Spleen (tissue), 7 donors: Measurements from ENCODE around the gene FGF14.

ENCODE experiments used
- POLR2A ChIP-seq, 3 donors: fragments of 450-650 bp; IDR thresholded peaks; one replicate each; pipeline ENCODE4 v1.5.1; 2017; ENCODE audit warnings: antibody characterized with exemption in 3 of 3, mild to moderate bottlenecking in 1 of 3
- POLR2AphosphoS5 ChIP-seq, 3 donors: sonication (generic); formaldehyde crosslinking; IDR thresholded peaks; one replicate each; pipeline ENCODE4 v1.5.1; 2017; ENCODE audit warnings: antibody characterized with exemption in 3 of 3
- TF ChIP-seq, protein P1 (sequence below), 11 experiments: fragments of 200-600 bp in 7 of 11; fragments of 450-650 bp in 4 of 11; sonication (generic) in 4 of 11; IDR thresholded peaks in 8 of 11; conservative IDR thresholded peaks in 3 of 11; 1 replicate in 7 of 11; 2 replicates in 4 of 11; pipeline versions ENCODE4 v1.4.0 to v1.8.0; 2016 to 2021; ENCODE audit warnings: antibody characterized with exemption in 11 of 11, inconsistent platforms in 4 of 11, mild to moderate bottlenecking in 1 of 11
- donor health status: DM: no; HTN: no; CAD: no; lungs with moderate emphysema.
- donor health status: DM: no; HTN: no; CAD: no.
- donor health status: DM: no; HTN: no; CAD: no.

DNA sequence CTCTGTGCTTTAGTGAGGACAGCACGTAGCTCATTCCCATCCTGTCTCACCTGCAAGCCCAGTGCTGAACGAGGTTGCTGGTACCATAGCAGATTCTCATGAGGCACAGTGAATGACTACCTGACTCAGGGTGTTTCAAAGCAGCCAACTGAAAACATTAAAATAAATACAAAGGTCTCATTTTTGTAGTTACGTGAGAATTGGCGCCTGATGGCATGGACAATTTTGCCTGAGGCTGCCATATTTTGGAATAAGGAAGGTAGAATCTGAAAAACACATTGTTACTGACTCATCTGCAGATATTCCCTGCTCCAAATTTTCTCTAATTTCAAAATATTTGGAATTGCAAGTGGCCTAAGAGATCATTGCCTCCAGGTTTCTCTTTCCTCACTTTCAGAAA, 429.7 kb downstream of the FGF14 start:
- TF ChIP-seq, protein P1, sequence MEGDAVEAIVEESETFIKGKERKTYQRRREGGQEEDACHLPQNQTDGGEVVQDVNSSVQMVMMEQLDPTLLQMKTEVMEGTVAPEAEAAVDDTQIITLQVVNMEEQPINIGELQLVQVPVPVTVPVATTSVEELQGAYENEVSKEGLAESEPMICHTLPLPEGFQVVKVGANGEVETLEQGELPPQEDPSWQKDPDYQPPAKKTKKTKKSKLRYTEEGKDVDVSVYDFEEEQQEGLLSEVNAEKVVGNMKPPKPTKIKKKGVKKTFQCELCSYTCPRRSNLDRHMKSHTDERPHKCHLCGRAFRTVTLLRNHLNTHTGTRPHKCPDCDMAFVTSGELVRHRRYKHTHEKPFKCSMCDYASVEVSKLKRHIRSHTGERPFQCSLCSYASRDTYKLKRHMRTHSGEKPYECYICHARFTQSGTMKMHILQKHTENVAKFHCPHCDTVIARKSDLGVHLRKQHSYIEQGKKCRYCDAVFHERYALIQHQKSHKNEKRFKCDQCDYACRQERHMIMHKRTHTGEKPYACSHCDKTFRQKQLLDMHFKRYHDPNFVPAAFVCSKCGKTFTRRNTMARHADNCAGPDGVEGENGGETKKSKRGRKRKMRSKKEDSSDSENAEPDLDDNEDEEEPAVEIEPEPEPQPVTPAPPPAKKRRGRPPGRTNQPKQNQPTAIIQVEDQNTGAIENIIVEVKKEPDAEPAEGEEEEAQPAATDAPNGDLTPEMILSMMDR (IDR thresholded peaks at IDR 0.05 in 8 of 11, conservative IDR thresholded peaks at IDR 0.05 in 3 of 11), result no peak
- TF ChIP-seq POLR2AphosphoS5 (IDR thresholded peaks at IDR 0.05), result no peak
- no peak for TF ChIP-seq POLR2A (IDR thresholded peaks at IDR 0.05)
